Fibroblast of lung (primary cell): ENCODE data around the gene ERGIC3. TPM values are rescaled to one million over a fixed set of nuclear protein-coding genes. Genes with fewer than 3 reads are reported as not detected.

Source experiments
- DNase-seq, 2 donors: peaks; one replicate each; pipeline versions ENCODE4 v3.0.0 to v3.0.0-alpha.2; 2010; ENCODE audit warnings: low read depth in 2 of 2
- H2AFZ ChIP-seq: 2 replicates; pipeline ENCODE4 v1.5.1; 2012; ENCODE audit warnings: low read length, control low read depth, inconsistent platforms
- H3K27ac ChIP-seq: 2 replicates; pipeline ENCODE4 v1.5.1; 2011; ENCODE audit warnings: low read length, control low read depth; ENCODE audit not compliant: insufficient read depth
- H3K27me3 ChIP-seq: 2 replicates; pipeline ENCODE4 v1.5.1; 2011; ENCODE audit warnings: mild to moderate bottlenecking, low read length; ENCODE audit not compliant: control insufficient read depth, insufficient read depth
- H3K36me3 ChIP-seq: 2 replicates; pipeline ENCODE4 v1.5.1; 2011; ENCODE audit warnings: low read length; ENCODE audit not compliant: control insufficient read depth, insufficient read depth
- H3K4me1 ChIP-seq: 2 replicates; pipeline ENCODE4 v1.5.1; 2011; ENCODE audit warnings: low read length; ENCODE audit not compliant: control insufficient read depth, insufficient read depth; ENCODE audit errors: extremely low read depth
- H3K4me2 ChIP-seq: 2 replicates; pipeline ENCODE4 v1.5.1; 2011; ENCODE audit warnings: low read length, control low read depth; ENCODE audit not compliant: insufficient read depth; ENCODE audit errors: extremely low read depth
- H3K4me3 ChIP-seq, 4 experiments: fragments of 200-600 bp in 1 of 4; sonication (generic) in 1 of 4; replicated peaks in 1 of 4; 2 replicates each; pipeline ENCODE4 v1.5.1; 2011 to 2016; ENCODE audit warnings: low read length in 4 of 4, low read depth in 3 of 4, mild to moderate bottlenecking in 3 of 4, control low read depth in 2 of 4, inconsistent platforms in 1 of 4, mixed read lengths in 1 of 4; ENCODE audit not compliant: insufficient read depth in 1 of 4; ENCODE audit errors: control extremely low read depth in 1 of 4
- H3K79me2 ChIP-seq: 2 replicates; pipeline ENCODE4 v1.5.1; 2012; ENCODE audit warnings: mild to moderate bottlenecking, low read length, inconsistent platforms; ENCODE audit not compliant: control insufficient read depth, insufficient read depth
- H3K9ac ChIP-seq: 2 replicates; pipeline ENCODE4 v1.5.1; 2011; ENCODE audit warnings: mild to moderate bottlenecking, low read length, control low read depth; ENCODE audit not compliant: insufficient read depth
- H3K9me3 ChIP-seq: 2 replicates; pipeline ENCODE4 v1.5.1; 2012; ENCODE audit warnings: low read depth, low read length; ENCODE audit not compliant: control insufficient read depth, insufficient read depth
- H4K20me1 ChIP-seq: 2 replicates; pipeline ENCODE4 v1.5.1; 2011; ENCODE audit warnings: low read length; ENCODE audit not compliant: control insufficient read depth, insufficient read depth; ENCODE audit errors: extremely low read depth
- CTCF ChIP-seq, 2 donors: IDR thresholded peaks in 1 of 2; conservative IDR thresholded peaks in 1 of 2; 1 replicate in 1 of 2; 2 replicates in 1 of 2; pipeline ENCODE4 v1.5.1; 2011 to 2012; ENCODE audit warnings: low read length in 2 of 2, control low read depth in 1 of 2, inconsistent platforms in 1 of 2, low read depth in 1 of 2, mild to moderate bottlenecking in 1 of 2
- EZH2 ChIP-seq: IDR thresholded peaks from 2 replicates; pipeline ENCODE4 v1.5.1; 2012; ENCODE audit warnings: low read length, control low read depth, mild to moderate bottlenecking; ENCODE audit errors: missing control alignments
- polyA plus RNA-seq, 2 donors: library from polyadenylated mRNA; depleted of rRNA in 1 of 2; stranded (reverse) in 1 of 2; unstranded in 1 of 2; fragments of >200 nt; gene quantifications; 2 replicates each; pipeline ENCODE4 v1.2.1, GENCODE V29; 2011 to 2012; ENCODE audit warnings: missing spikeins in 1 of 2
- total RNA-seq: library from RNA; depleted of rRNA; stranded (reverse); fragments of >200 nt; gene quantifications from 2 replicates; pipeline ENCODE4 v1.2.1, GENCODE V29; 2014

ERGIC3 gene
- total and polyA plus RNA-seq, 2 donors (not counting 1 experiment from before 2014, with no cell fraction given): 335 to 355 TPM

- Histone ChIP-seq H3K9ac (no peak overlapping the region), H3K4me3 (no peak overlapping the region), H4K20me1 (no peaks in the 10 kb centered on the region), H2AFZ (no peak overlapping the region), H3K27me3 (no peaks in the 10 kb centered on the region), H3K9me3 (no peaks in the 10 kb centered on the region), H3K79me2 (no peaks in the 10 kb centered on the region), H3K36me3 (peaks cover 15% of the 10 kb centered on the region), H3K4me2 (no peak overlapping the region), H3K4me1 (peaks cover 4% of the 10 kb centered on the region), H3K27ac (no peak overlapping the region)
- DNase-seq: no peak
- TF ChIP-seq CTCF (conservative IDR thresholded peaks at IDR 0.05 in 1 of 2, IDR thresholded peaks at IDR 0.05 in 1 of 2; ENCODE audit: low read depth in 1 of 2, low read length in 2 of 2): no peak
- no peak for TF ChIP-seq EZH2
These were observed 16.6 kb downstream of the ERGIC3 start for GRCh38 chr20:35558451-35558850.

- H3K4me1 ChIP-seq: peaks cover 4% of the 10 kb centered on the region
- H3K9me3 ChIP-seq: no peaks in the 10 kb centered on the region
- no peak overlapping the region for H3K9ac ChIP-seq
- H3K36me3 ChIP-seq: peaks cover 15% of the 10 kb centered on the region
- no peak overlapping the region for H3K4me3 ChIP-seq
- TF ChIP-seq CTCF (conservative IDR thresholded peaks at IDR 0.05 in 1 of 2, IDR thresholded peaks at IDR 0.05 in 1 of 2; ENCODE audit: low read depth in 1 of 2, low read length in 2 of 2): no peak
- TF ChIP-seq EZH2: no peak
- no peak overlapping the region for H3K4me2 ChIP-seq
- no peak for DNase-seq
- no peaks in the 10 kb centered on the region for H4K20me1 ChIP-seq
- no peak overlapping the region for H3K27ac ChIP-seq
- H2AFZ ChIP-seq: no peak overlapping the region
- H3K27me3 ChIP-seq: no peaks in the 10 kb centered on the region
- H3K79me2 ChIP-seq: no peaks in the 10 kb centered on the region
These were observed 17.3 kb downstream of the ERGIC3 start for GRCh38 chr20:35559042-35559693.

- Histone ChIP-seq H3K4me3 (no peak overlapping the region), H3K36me3 (peaks cover 12% of the 10 kb centered on the region), H3K4me2 (no peak overlapping the region), H3K27me3 (no peaks in the 10 kb centered on the region), H3K9ac (no peak overlapping the region), H3K27ac (no peak overlapping the region), H3K9me3 (no peaks in the 10 kb centered on the region), H3K4me1 (peaks cover 4% of the 10 kb centered on the region), H4K20me1 (no peaks in the 10 kb centered on the region), H3K79me2 (no peaks in the 10 kb centered on the region), H2AFZ (no peak overlapping the region)
- no peak for TF ChIP-seq EZH2
- no peak for TF ChIP-seq CTCF (conservative IDR thresholded peaks at IDR 0.05 in 1 of 2, IDR thresholded peaks at IDR 0.05 in 1 of 2; ENCODE audit: low read depth in 1 of 2, low read length in 2 of 2)
- no peak for DNase-seq
These were observed 18.2 kb downstream of the ERGIC3 start for GRCh38 chr20:35560105-35560511.
